ENCODE measurements around the gene GNAL. TPM values are rescaled to one million over a fixed set of nuclear protein-coding genes. Genes with fewer than 3 reads are reported as not detected.

The GNAL gene
- total RNA-seq, 1 experiment from 2014 or later, result 24.0 TPM

GRCh38 chr18:11747286-11747685 lies 58.2 kb downstream of the GNAL start:
- H2BK120ac ChIP-seq (ENCODE audit: low read depth, low read length, poor library complexity, severe bottlenecking), result no peak overlapping the region
- no peak for TF ChIP-seq CTCF (conservative IDR thresholded peaks at IDR 0.05)
- no peak overlapping the region for H3K9ac ChIP-seq (ENCODE audit: extremely low read depth, insufficient read length, low read length)
- no peak overlapping the region for H3K18ac ChIP-seq (ENCODE audit: insufficient read length, low read depth, low read length)
- no peaks in the 10 kb centered on the region for H3K4me1 ChIP-seq (ENCODE audit: insufficient read depth, low read length)
- no peak overlapping the region for H4K8ac ChIP-seq (replicated peaks; ENCODE audit: insufficient read length, low read depth, low read length)
- H3K27ac Mint-ChIP-seq, result no peak overlapping the region
- no peak overlapping the region for H2BK20ac ChIP-seq (ENCODE audit: low read depth, low read length, poor library complexity, severe bottlenecking)
- H4K5ac ChIP-seq (ENCODE audit: insufficient read length, low read depth, low read length), result no peak overlapping the region
- H3K4me2 ChIP-seq (ENCODE audit: insufficient read depth, insufficient read length, low read length), result no peak overlapping the region
- H2BK15ac ChIP-seq (ENCODE audit: low read depth, low read length), result no peak overlapping the region
- H3K23ac ChIP-seq (ENCODE audit: insufficient read length, low read depth, low read length), result no peak overlapping the region
- no peak overlapping the region for H3K27ac ChIP-seq (ENCODE audit: insufficient read length, low read depth, low read length)
- no peak overlapping the region for H3T11ph ChIP-seq (ENCODE audit: low read length)
- no peaks in the 10 kb centered on the region for H3K79me2 ChIP-seq (ENCODE audit: insufficient read depth, low read length)
- H3K9me3 Mint-ChIP-seq, result peaks cover 2 to 7% of the 10 kb centered on the region in 2 experiments; a peak in 3 of 5 replicates
- no peak overlapping the region for H3K4me3 Mint-ChIP-seq
- H2BK12ac ChIP-seq (ENCODE audit: insufficient read length, low read depth, low read length), result no peak overlapping the region
- H3K79me1 ChIP-seq (ENCODE audit: insufficient read depth, low read depth, low read length, poor library complexity, severe bottlenecking), result no peaks in the 10 kb centered on the region
- H3K56ac ChIP-seq (ENCODE audit: insufficient read length, low read depth, low read length), result no peak overlapping the region
- DNase-seq, result no peak
- no peak overlapping the region for H4K91ac ChIP-seq (ENCODE audit: insufficient read length, low read depth, low read length)
- H2AFZ ChIP-seq (ENCODE audit: low read length), result no peak overlapping the region
- H3K27me3 Mint-ChIP-seq (ENCODE audit: low read depth), result peaks cover 21% of the 10 kb centered on the region
- no CpG with 5 or more reads among the region's 4 CpGs for WGBS (ENCODE audit: extremely low coverage, insufficient read length, low lambda C conversion rate)
- H3K36me3 Mint-ChIP-seq (ENCODE audit: insufficient read depth in 1 of 3, low read depth in 3 of 3), result peaks cover 0 to 3% (median 0%) of the 10 kb centered on the region in 3 experiments; a peak in 2 of 7 replicates
- H3K4me1 Mint-ChIP-seq, result peaks cover 26 to 32% of the 10 kb centered on the region in 2 experiments
- peaks cover 4% of the 10 kb centered on the region for H4K20me1 ChIP-seq (ENCODE audit: control insufficient read depth, insufficient read depth, insufficient read length)
- no peak overlapping the region for H3K4ac ChIP-seq (ENCODE audit: low read depth, low read length)
- no peak overlapping the region for H2BK5ac ChIP-seq (ENCODE audit: insufficient read length, low read length)
- no peaks in the 10 kb centered on the region; the same call in 1 of the 2 replicates for H3K27me3 ChIP-seq (ENCODE audit: insufficient read depth, low read length)
- no peak overlapping the region for H2AK5ac ChIP-seq (ENCODE audit: insufficient read length, low read length)
- H3K9me3 ChIP-seq (ENCODE audit: control insufficient read depth, low read depth, low read length), result no peaks in the 10 kb centered on the region
- H3K23me2 ChIP-seq (ENCODE audit: insufficient read length, low read depth, low read length, poor library complexity, severe bottlenecking), result peaks cover 9% of the 10 kb centered on the region
- H3K14ac ChIP-seq (ENCODE audit: insufficient read depth, low read length), result no peak overlapping the region
